Superior temporal gyrus (tissue), 1 donor: ENCODE results near the gene ZNF543.
"Not testable (repeated sequence)": the region's sequence is repeated elsewhere in the genome, so short reads cannot be mapped to it uniquely, and the experiment has no call there.

Experiments
- DNase-seq: peaks from one replicate; pipeline ENCODE4 v3.0.0-alpha.2; 2016; ENCODE audit errors: extremely low spot score

ZNF543 gene

GRCh38 chr19:57320180-57321084, at the start of gene ZNF543:
ZNF543 (plus strand) TSS chr19:57320472; CDS start chr19:57320854, 382 bp downstream.
- peak; percentile 98 for DNase-seq

DNA sequence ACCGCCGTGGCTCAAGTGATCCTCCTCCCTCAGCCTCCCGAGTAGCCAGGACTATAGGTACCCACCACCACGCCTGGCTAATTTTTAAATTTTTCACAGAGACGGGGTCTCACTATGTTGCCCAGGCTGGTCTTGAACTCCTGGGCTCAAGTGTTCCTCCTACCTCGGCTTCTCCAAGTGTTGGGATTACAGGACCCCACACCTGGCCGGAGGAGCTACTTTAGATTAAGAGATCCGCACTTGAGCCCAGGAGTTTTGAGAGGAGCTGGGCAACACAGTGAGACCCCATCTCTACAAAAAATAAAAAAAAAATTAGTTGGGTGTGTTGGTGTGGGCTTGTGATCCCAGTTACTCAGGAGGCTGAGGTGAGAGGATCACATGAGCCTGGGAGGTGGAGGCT, 49.0 kb upstream of the ZNF543 start:
- no peak for DNase-seq

GRCh38 chr19:57273014-57273413, 47.3 kb upstream of the ZNF543 start:
- no peak for DNase-seq

- no peak for DNase-seq
These were observed 43.8 kb upstream of the ZNF543 start for GRCh38 chr19:57276430-57276829.

DNA sequence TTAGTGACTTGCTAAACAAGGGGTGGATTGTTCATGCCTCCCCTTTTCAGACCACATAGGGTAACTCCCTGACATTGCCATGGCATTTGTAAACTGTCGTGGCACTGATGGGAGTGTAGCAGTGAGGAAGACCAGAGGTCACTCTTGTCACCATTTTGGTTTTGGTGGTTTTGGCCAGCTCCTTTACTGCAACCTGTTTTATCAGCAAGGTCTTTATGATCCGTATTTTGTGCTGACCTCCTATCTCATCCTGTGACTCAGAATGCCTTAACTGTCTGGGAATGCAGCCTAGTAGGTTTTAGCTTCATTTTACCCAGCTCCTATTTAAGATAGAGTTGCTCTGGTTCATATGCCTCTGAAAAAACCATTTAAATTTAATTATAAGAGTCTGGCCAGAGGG, 41.8 kb upstream of the ZNF543 start:
- not testable (repeated sequence) for DNase-seq

GRCh38 chr19:57279418-57280164, 40.7 kb upstream of the ZNF543 start:
- peak; percentile 94 for DNase-seq

- peak; percentile 98 for DNase-seq
These were observed 39.9 kb upstream of the ZNF543 start, which contains the start of gene ZNF460 for GRCh38 chr19:57280165-57280961. ZNF460 (plus strand) TSS chr19:57280485; CDS start chr19:57280807, 322 bp downstream.

GRCh38 chr19:57280962-57281400, 39.3 kb upstream of the ZNF543 start:
- DNase-seq: no peak

- no peak for DNase-seq
These were observed 38.1 kb upstream of the ZNF543 start for GRCh38 chr19:57282011-57282643.

GRCh38 chr19:57288373-57288772, 31.9 kb upstream of the ZNF543 start:
- DNase-seq: no peak

DNA sequence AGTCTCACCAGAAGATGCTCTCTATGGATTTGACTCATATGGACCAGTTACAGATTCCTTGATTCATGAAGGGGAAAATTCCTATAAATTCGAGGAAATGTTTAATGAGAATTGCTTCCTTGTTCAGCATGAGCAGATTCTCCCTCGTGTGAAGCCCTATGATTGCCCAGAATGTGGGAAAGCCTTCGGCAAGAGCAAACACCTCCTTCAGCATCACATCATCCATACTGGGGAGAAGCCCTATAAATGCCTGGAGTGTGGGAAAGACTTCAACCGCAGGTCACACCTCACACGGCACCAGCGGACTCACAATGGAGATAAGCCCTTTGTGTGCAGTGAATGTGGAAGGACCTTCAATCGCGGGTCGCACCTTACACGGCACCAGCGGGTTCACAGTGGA, 29.3 kb upstream of the ZNF543 start:
- no peak for DNase-seq

DNA sequence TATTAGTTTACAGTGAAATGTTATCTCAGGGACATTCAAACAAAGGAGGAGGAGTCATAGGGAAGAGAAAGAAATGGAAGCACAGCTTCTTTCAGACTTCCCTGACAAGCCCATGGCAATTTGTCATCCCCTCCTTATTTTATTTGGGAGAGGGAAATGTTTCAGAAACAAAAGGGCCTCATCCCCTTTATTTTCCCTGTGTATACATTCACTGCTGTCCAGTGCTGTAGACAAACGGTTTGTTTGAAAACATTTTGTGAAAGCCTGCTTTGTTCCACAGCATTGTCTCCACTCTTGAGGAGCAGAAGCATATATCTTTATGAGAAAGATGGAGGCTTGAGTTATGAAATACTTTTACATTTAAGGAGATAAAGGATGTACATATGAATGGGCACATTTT, 27.7 kb upstream of the ZNF543 start:
- DNase-seq: no peak

DNA sequence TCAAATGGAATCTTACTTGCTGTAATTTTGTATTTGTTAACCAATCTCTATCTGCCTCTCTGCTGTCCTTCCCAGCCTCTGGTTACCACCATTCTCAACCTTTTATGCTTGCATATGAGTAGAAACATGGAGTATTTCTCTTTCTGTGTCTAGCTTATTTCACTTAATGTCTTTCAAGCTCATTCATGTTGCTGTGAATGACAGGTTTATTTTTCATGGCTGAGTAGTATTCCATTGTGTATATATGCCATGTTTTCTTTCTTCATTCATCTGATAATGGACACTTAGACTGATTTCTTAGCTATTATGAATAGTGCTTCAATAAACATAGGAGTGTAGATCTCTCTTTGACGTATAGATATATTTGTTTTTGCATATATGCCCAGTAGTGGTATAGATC, 26.6 kb upstream of the ZNF543 start:
- no peak for DNase-seq

- DNase-seq: no peak
These were observed 18.2 kb upstream of the ZNF543 start for GRCh38 chr19:57302020-57302465.

DNA sequence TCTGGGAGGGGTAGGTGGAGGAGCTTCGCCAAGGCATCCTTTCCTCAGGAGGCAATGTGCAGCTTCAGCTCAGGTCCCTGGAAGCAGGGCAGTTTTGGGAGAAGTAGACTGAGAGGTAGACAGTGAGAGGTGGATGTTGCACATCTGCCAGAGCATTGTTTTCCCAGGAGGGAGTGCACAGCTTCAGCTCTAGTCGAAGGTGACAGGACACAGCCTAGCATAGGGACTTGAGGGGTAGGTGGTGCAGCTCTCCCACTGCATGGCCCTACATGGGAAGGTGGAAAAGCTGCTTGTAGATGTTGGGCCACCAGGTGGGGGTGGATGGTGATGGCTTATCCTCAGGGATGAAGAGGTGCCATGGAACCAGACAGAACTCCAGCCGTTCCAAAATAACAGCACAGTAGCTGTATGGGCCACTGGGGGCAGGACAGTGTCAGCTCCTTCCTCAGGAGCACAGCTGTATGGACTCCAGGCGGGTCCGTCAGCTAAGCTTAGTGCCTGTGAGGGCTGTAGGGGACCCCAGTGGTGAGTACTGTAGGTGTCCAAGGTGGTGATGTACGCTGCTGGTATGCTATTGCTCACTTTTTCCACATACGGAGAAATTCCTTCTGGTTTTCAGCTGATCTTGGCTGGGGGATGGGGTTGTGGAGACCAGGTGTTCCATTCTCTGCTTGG, 17.4 kb upstream of the ZNF543 start:
- DNase-seq: no peak

DNA sequence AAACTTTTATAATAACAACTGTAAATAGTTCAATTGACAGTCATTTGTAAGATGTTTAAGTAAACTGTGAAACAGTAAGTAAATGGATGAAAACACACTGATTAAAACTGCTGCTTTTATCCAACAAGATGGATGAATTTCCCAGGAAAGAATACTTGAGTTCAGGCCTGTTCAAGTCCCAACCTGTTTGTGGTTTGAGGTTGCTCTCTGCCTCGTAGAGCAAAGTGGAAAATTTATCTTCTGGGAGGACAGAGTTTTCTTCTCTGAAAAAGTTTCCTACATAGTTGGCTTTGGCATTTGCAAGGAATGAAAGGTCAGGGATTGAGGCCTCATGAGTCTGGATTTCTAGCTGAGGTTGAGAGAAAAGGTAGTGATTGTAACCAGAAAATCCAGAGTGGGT, 15.2 kb upstream of the ZNF543 start:
- DNase-seq: no peak

DNA sequence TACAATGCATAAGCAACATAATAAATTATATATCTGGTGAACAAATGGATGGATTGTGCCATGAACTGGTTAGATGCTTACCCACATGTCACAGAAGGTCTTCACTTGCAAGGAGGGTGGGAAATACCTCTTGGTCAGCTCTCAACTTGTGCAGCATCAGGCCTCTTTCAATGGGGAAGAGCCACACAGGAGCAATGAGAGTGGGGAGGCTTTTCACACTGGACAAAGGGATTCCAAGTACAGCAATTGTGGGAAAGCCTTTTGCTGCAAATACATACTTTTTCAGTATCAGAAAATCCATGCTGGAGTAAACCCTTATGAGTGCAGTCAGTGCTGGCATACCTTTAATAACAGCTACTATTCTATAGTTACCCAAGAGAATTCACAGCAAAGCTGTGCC, 11.8 kb upstream of the ZNF543 start:
- no peak for DNase-seq

GRCh38 chr19:57310792-57311191, 9.5 kb upstream of the ZNF543 start:
- DNase-seq: no peak

- DNase-seq: no peak
These were observed 6.1 kb upstream of the ZNF543 start for GRCh38 chr19:57314146-57314545.

GRCh38 chr19:57317503-57317902, 2.8 kb upstream of the ZNF543 start:
- DNase-seq: no peak

DNA sequence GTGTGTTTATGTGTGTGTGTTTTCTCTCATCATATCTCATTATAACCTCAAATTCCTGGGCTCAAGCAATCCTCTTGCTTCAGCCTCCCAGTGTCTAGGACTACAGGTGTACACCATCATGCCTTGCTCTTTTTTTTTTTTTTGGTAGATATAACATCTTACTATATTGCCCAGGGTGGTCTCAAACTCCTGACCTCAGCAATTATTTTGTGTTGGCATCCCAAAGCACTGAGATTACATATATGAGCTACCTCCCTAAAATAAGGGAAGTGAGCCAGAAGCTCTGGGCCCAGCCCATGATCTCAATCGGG, 448 bp upstream of the ZNF543 start:
- no peak for DNase-seq
